GM21526 (cell line): ENCODE results near the gene MRPS18A.

ENCODE experiments used
- ATAC-seq: cut with Tn5 transposase; IDR thresholded peaks from one replicate; pipeline ENCODE4 v1.9.1; 2021; ENCODE audit warnings: moderate library complexity; ENCODE audit not compliant: unreplicated experiment, low FRiP score

Gene MRPS18A

DNA sequence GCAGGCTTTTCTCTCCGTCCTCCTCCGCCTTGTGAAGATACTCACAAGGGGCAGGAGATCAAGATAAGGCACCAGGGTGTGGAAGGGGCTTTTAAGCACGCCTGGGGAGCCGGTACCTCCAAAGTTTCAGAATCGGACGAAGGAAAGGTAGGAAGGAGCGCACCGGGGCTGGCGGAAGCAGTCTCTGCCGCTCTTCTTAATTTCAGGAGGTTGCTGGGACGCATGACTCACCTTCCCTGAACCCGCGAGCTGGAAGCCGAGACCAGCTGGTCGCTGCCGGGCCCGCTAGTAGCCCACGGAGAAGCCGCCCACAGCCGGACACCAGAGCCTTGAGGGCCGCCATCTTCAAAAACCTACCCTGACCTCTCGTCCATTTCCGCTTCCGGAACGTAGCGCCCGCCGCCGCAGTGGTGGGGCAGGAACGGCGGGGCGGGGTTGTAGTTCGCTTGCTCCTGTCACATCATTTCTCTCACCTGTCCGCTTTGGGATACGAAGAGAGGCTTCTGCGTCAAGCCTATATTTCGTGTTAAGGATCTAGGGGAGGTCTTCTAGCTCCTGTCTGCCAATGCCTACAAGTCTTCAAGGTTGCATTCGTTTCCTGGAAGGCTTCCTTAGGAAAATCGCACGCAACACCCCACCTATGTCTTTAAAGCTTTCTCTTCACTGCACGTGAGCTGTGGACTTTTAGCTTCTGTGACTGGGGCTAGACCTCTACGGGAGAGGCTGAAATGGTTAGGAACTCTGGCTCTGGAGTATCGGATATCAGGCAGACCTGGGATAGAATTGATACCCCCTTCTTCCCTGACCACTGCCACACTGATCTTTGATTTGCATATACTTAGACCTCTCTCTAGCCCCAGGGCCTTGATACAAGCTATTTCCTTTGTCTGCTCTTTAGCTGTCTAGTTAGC, at the start of gene MRPS18A:
Gene MRPS18A, minus strand, starts transcription at position 355 of the 911 bp plus-strand sequence. Its CDS starts 12 bp downstream, at position 343.
- peak; percentile 89 for ATAC-seq

DNA sequence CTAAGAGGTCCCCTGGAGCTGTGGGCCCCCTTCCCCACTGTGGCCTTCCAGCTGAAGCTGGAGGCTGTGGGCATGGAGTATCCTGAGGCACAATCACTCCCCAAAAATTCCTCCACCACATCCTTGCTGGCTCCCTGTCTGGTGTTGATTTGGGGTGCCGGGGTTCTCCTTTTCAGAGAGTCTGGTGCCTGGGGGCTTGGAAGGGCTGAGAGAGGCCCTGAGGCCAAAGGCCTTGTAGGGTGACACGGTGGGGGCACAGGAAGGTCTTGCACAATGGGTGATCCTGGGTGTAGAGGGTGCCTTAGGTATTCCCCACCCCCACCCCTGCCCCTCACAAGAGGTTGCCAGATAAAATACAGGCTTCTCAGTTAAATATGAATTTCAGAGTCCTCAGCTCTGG, 49.3 kb upstream of the MRPS18A start:
- ATAC-seq, result no peak

DNA sequence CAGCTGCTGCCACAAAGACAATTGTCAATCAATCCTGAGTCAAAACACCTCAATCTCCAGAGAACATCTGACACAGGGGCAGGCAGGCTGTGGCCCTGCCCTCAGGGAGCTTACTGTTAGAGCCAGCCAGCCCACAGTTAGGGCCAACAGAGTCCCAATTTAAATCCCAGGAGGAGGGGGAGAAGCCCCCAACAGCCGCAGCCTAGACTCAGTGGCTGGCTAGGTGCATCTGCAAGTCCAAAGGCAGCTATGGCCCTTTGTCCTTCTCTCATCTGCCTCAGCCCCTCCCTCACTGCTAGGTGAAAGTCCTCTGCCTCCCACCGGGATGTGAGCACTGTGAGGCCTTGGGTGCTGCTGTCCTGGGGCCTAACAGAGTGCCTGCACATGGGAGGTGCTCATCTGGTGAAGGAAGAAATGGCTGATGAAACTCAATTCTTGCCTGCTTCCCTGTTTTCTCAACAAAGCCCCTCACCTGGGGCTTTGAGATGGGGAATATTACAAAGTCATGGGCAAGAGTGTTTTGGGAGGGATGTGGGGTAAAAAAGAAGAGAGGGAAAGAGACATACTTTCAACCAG, 48.7 kb upstream of the MRPS18A start:
- no peak for ATAC-seq

DNA sequence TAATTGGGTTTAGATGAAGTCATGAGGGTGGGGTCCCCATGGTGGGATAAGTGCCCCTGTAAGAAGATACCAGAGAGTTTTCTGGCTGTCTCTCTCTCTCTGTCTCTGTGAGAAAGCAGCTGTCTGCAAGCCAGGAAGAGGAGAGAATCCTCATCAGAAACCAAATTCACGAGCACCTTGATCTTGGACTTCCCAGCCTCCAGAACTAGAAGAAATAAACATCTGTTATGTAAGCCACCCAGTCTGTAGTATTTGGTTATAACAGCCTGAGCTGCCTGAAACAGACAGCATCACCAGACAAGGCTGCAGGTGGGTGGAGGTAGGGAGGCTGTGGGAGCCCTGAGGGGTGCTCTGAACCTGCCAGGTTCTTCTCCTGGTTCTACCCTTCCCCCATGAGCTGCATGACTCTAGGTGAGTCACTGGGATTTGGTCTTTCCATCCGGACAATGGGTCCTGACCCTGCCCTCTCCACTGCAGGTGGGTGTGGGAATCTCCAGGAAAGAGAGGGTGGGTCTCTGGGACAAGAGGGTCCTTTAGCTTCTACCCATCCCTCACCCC, 48.1 kb upstream of the MRPS18A start:
- ATAC-seq, result no peak

DNA sequence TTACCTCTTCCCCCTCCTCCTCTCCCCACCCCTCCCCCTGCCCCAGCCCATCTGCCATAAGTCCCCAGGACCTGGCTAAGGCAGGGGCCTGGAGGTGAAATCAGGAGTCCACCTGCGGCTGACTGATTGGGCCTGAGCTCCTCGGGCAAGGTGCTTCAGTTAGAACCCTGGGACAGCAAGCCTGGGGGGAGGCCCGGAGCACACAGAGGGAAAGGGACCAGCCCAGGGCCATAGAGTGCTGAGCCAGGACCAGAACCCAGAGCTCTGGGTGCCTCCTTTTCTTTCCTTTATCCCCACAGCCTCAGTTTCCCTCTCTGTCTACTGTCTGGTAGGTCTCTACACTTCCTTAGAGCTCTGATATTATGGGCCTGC, 46.7 kb upstream of the MRPS18A start:
- no peak for ATAC-seq

DNA sequence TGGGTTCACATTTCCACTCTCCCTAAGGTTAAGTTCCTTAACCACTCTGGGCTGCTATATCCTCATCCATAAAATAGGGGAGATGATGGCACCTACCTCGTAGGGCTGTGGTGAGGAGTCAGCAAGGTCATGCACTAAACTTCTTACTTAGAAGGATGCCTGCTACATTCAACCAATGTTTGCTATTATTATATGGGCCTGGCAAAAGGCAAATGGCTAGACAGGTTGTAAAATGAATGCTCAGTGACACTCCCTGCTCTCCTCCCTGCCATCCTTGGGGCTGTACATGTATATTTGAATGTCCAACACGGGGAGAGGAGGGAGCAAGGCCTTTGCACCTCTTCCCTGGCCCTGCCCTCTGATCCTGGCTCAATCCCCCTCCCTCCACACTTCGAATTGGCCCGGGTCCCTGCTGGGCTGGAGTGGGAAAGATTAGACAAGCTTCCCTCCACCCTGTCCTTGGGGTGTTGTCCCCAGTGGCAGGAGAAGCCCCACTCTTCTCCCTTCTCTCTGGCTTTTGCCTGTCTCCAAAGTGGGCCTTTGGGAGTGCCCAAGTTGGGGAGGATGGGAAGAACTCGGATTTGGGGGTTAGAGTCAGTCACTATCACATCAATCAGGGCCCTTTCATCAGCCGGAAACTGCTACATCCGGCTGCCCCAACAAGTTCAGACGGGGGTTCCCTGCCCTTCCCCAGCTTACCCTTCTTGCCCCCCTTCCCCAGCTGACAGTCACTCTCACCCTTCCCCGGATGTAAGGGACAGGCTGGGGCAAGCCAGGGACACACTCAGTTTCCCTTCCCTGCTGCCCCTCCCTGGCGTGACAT, 46.1 kb upstream of the MRPS18A start:
- ATAC-seq, result no peak

DNA sequence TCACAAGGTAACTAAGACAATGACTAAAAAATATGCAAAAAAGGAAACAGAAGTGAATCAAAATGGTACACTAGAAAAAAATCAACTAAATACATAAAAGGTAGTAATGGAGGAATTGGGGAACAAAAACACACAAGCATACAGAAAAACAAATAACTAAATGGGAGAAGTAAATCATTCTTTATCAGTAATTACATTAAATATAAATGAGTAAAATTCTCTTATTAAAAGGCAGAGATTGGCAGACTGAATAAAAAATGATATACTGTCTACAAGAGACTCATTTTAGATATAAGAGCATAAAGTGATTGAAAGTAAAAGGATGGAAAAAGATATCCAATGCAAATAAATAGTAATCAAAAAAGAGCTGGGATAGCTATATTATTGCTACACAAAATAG, 43.0 kb upstream of the MRPS18A start:
- no peak for ATAC-seq

DNA sequence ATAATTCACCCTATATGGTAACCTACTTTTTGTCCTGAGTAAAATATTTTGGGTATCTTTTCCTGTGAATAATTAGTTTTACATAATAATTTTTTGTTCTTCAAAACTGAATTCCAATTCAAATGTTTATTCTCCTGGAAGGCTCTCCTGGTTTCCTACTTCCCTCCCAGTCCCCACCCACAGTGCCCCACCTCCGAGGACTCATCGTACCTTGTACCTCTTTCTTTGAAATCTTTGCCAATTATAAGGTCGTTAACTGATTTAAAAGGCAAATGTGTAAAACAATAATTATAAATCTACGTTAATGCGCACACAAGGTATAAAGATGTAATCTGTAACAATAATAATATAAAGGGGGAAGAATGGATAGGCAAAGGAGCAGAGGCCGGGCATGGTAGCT, 41.9 kb upstream of the MRPS18A start:
- ATAC-seq, result no peak

DNA sequence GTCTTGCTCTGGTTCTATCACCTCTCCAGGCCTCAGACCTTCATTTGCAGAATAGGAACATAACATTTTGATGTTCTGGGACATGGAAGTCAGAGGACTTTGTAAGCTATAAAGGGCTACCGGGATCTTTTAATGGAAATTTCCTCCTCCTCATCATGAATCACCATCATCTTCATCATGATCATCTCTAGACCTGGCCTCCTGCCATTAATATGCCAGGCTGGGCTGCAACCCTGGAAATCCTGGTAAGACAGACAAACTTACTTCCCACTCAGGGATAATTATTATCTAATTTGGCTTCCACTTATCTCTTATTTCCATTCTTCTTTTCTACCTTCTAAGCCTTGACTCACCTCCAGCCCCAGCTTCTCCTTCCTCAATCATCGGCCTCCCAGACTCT, 41.0 kb upstream of the MRPS18A start:
- no peak for ATAC-seq

DNA sequence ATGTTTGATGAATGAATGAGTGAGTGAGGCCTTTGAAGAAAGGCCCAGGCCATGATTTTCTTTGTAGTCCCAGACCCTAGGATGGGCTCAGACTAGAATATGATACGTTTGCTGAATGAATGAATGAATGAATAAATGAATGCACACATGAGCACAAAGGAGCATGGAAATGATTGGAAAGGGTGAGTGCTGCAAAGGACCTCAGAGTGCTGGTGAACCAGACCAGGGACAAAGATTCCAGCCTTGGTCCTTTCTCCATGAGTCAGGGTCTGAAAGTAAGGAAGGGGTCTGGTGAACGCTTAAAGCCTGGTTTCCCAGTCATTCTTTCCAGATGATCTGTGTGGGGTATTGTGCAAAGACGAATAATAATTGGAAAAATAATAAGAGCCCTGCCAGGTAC, 40.0 kb upstream of the MRPS18A start:
- ATAC-seq, result no peak

DNA sequence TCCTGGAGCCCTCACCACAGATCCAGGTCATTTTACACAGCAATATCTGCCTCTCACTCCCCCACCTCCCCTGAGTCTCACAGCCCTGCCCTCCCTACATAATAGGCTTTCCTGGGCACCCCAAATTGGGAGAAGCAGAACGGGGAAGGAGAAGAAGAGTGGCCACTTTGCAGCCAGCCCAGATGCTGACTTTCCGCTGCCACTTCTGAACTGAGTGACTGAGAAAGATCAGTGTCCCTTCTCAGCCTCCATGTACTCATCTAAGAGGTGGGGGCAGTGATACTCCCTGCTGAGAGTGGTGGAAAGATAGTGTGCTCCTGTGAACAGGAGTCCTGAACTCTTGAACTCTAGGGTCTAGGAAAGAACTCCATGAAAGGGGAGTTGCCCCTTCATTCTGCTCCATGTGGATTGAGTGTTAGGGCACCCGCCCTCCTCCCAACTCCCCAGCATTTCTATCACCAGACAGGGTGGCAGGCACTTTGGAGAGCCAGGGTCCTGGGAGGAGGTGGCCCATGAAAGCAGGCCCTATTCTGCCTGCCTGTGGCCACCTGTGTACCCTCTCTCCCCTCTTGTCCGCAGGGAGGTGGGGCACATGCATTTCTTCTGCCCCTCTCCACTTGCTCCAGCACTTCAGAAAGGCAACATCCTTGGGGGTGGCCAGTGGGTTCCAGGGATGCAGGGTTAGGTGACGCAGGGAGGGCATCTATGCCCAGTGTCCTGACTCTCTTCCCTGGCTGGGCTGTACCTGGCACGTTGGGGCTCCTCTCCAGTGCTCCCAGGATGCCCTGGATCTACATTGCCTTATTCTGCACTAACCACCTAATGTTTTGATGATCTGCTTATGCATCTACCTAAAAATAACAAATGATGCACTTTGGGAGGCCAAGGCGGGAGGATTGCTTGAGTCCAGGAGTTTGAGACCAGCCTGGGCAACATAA, 38.3 kb upstream of the MRPS18A start:
- no peak for ATAC-seq

DNA sequence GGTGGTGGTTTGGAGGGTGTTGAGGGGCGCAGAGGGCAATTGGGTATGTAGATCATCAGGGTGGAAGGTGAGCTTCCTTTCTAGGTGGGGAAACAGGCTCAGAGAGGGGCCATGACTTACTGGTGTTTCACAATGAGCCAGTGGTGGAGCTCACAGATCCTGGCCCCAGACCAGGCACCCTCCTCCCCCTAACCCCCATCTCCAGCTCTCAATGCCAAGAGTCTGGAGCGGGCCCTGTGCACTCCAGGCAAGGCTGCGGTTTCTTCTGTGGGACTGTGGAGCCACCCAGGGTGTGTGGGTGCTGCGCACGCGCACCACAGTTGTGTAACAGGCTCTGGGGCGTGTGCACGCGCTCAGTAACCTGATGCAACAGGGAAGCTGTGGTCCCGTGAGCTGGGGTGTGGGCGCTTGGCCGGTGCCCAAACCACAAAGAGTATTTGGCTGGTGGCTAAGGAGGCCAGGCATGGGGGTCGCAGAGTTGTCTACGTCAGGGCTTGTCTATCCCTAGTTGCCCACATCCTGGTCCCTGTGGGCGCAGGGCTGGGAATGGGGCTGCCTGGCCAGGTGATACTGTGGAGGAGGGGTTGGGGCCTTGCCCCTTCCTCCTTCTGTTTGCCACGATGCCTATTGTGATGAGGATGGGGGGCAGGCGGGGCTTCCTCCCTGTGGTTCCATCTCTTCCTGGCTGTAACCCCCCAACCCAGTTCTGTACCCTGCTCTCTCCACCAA, 37.5 kb upstream of the MRPS18A start:
- ATAC-seq, result peak; percentile 49

DNA sequence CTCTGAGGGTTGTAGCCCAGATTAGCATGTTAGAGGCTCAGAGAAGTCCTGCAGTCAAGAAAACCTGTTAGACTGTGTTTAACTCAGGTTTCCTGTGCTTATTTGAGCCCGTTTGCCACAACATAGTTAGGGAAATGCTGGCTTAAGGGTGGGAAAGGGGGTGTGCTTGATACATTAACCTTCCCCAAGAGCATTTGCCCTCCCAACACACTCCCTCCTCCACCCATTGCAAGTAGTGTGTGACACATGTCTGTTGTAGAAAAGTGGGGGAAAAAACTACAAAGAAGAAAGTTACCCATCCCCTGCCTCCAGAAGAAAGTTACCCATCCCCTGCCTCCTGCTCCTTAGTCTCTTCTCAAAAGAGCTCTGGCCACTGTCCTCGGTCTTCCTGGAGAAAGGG, 36.8 kb upstream of the MRPS18A start:
- ATAC-seq, result no peak

DNA sequence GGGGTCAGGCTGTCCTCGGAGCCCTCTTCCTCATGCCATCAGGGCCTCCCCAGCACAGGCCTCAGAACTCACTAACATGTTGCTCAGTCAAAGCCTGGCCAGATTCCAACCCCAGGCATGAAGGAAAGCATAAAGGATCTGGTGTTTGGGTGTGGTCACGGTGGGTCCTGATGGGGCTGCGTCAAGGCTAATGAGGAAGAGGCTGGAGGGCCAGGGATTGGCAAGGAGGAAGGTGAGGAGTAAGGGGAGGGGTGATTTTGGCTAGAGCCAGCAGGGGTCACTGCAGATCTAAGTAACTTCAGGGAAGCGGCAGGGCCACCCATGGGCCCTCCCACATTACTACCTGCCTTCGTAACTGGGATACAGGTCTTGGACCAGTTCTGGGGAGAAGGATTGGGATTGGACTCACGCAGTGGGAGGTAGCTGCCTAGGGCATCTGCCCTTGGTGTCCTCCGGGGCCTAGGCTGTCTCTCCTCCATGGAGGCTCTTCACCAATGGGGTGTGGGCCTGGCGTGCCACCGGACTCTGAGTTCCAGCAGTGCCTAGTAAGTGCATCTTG, 36.2 kb upstream of the MRPS18A start:
- ATAC-seq, result peak; percentile 55

DNA sequence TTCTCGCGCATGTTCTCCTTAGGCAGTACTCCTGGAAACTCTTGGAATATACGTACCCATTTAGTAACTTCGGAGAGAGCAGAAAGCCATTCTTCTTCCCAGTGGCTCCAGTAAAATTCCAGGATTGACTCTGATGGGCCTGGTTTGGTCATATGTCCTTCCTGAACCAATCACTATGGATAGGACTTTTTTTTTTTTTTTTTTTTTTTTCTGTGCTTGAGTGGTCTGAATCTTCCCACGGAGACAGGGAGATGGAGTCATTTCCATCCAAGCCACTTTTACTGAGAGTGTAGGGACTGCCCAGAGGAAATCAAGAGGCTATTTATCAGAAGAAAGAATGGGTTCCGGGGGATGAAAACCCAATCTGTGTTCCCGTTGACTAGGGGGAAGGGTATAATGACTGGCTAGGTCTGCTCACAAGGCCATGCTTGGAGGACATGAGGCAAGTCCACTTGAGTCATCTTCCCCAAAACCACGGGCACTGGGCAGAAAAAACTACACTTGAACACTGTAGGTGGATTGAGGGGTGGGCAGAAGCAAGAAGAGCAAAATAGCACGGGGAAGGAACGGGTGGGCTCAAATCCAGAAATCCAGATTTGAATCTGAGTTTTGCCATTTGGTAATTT, 35.4 kb upstream of the MRPS18A start:
- ATAC-seq, result no peak

DNA sequence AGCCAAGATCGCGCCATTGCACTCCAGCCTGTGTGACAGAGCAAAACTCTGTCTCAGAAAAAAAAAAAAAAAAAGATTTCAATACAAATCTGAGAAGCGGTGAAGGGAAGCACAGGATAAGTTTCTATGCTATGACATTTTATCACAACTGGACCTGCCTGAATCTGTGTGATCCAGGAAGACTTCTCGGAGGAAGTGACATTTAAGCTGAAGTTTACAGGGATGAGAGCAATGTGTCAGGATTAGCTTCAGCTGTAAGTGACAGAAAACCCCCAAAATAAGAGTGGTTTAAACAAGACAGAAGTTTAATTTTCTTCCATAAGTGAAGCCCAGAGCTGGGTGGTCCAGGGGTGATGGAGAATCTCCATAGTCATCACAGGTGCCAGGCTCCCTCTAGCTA, 33.4 kb upstream of the MRPS18A start:
- ATAC-seq, result no peak

DNA sequence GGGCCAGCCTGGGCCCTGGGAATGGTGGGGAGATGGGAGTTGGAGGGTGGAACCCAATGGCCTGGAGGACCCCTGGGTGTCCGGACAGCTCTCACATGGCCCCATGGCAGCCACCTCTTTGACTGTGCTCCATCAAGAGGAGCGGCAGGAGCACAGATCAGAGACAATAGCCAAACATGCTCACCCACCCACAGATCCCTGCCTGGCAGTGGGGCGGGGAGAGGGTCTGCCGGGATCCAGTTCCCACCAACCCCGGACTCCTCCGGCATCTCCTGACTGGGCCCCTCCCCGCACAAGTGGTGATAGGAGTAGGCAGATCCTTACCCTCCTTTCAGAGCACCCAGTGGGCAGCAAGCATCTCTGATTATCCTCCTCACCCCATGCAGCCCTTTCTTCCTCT, 31.9 kb upstream of the MRPS18A start:
- ATAC-seq, result no peak

DNA sequence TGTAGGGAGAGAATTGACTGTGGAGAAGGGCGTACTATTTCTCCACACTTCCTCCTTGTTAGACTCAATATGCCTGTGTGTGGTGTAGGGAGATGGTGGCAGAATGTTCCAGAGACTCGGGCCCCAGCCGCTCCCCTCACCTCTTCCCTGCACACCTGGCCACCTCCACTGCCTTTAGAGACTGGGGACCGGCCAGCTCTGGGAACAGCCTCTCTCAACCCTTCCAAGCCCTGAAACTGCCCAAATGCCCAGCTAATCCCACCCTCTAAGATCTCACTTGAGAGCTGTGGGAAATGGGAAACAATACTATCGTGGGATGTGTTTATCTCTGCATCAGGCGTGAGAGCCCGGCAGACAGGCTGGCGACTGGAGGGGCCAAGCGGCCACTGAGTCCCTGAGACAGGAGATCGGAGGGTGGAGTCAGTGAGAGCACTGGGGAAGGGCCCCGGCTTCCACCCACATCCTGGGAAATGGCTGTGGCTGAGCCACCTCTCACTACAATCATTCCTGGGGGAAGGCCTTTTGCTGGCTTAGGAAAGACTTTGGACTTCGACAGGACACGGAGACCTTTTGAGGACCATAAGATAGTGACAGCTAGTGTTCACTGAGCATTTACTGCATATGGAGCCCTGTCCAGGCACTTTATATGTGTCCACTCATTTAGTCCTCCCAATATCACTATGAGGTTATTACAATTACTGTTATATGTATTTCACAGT, 31.0 kb upstream of the MRPS18A start:
- no peak for ATAC-seq
